ENCODE measurements around the gene COX4I2.

Gene COX4I2

GRCh38 chr20:31662372-31662854 is 24.7 kb downstream of the COX4I2 start:
- H3K9me3 ChIP-seq (ENCODE audit: control insufficient read depth, insufficient read depth, low read depth, low read length) = no peaks in the 10 kb centered on the region
- no peak overlapping the region for H3K27ac ChIP-seq (ENCODE audit: extremely low read depth, low read depth, low read length)
- TF ChIP-seq HOXC10 (CRISPR knock-in tag; IDR thresholded peaks at IDR 0.05) = no peak
- no peak for TF ChIP-seq KLF16 (tag by site-specific recombination; IDR thresholded peaks at IDR 0.05)
- TF ChIP-seq BCL11A (tag by site-specific recombination; IDR thresholded peaks at IDR 0.05; ENCODE audit: low read depth) = no peak
- TF ChIP-seq ZNF529 (tag by site-specific recombination; IDR thresholded peaks at IDR 0.05; ENCODE audit: insufficient replicate concordance) = no peak
- no peak for TF ChIP-seq ZNF10 (tag by site-specific recombination; IDR thresholded peaks at IDR 0.05)
- TF ChIP-seq ZNF791 (tag by site-specific recombination; IDR thresholded peaks at IDR 0.05) = no peak
- no peak for TF ChIP-seq TSHZ1 (tag by site-specific recombination; IDR thresholded peaks at IDR 0.05; ENCODE audit: borderline replicate concordance)
- no peak for TF ChIP-seq SP7 (tag by site-specific recombination; IDR thresholded peaks at IDR 0.05)
- TF ChIP-seq RBAK (tag by site-specific recombination; IDR thresholded peaks at IDR 0.05) = no peak
- TF ChIP-seq, protein P1, sequence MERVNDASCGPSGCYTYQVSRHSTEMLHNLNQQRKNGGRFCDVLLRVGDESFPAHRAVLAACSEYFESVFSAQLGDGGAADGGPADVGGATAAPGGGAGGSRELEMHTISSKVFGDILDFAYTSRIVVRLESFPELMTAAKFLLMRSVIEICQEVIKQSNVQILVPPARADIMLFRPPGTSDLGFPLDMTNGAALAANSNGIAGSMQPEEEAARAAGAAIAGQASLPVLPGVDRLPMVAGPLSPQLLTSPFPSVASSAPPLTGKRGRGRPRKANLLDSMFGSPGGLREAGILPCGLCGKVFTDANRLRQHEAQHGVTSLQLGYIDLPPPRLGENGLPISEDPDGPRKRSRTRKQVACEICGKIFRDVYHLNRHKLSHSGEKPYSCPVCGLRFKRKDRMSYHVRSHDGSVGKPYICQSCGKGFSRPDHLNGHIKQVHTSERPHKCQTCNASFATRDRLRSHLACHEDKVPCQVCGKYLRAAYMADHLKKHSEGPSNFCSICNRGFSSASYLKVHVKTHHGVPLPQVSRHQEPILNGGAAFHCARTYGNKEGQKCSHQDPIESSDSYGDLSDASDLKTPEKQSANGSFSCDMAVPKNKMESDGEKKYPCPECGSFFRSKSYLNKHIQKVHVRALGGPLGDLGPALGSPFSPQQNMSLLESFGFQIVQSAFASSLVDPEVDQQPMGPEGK (tag by site-specific recombination; IDR thresholded peaks at IDR 0.05) = no peak
- no peak for TF ChIP-seq ZNF658 (tag by site-specific recombination; IDR thresholded peaks at IDR 0.05)
- TF ChIP-seq SCRT1 (tag by site-specific recombination; IDR thresholded peaks at IDR 0.05; ENCODE audit: borderline replicate concordance) = no peak
- TF ChIP-seq BCL11B (tag by site-specific recombination; IDR thresholded peaks at IDR 0.05; ENCODE audit: low read depth) = no peak
- TF ChIP-seq ZNF266 (tag by site-specific recombination; IDR thresholded peaks at IDR 0.05; ENCODE audit: low read depth) = no peak
- no peak for TF ChIP-seq ZNF174 (tag by site-specific recombination; IDR thresholded peaks at IDR 0.05)
- TF ChIP-seq SP2 (tag by site-specific recombination; IDR thresholded peaks at IDR 0.05) = no peak
- no peak for TF ChIP-seq ZNF639 (tag by site-specific recombination; IDR thresholded peaks at IDR 0.05)
- POLR2A ChIA-PET = interaction anchor here (0.5 to 4.1 kb wide), 5 partner anchors 37 to 123 kb away, joined by 3 to 98 read pairs (median 6); partner anchors contain the start of genes BCL2L1 and TPX2
- H3K4me3 ChIP-seq (ENCODE audit: low read depth, low read length) = no peak overlapping the region
- H3K36me3 ChIP-seq (ENCODE audit: control insufficient read depth in 2 of 2, insufficient read depth in 1 of 2, low read length in 2 of 2) = peaks cover 0 to 7% of the 10 kb centered on the region in 2 experiments; a peak in 1 of 3 replicates
- CTCF ChIA-PET = interaction anchor here (0.6 to 6.8 kb wide), 31 partner anchors 8 to 160 kb away, joined by 3 to 303 read pairs (median 6); partner anchors contain the start of genes BCL2L1 and TPX2
- H3K4me1 ChIP-seq (ENCODE audit: control insufficient read depth, insufficient read depth, low read length) = no peaks in the 10 kb centered on the region

DNA sequence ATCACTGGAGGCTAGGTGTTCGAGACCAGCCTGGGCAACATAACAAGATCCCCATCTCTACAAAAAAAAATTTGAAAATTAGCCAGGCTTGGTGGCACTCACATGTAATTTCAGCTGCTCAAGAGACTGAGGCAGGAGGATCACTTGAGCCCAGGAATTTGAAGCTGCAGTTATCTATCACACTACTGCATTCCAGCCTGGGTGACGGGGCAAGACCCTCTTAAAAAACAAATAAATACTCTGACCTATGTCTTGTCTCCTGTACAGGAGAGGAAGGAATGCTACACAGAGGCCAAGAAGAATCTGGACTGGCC is 25.8 kb downstream of the COX4I2 start:
- Histone ChIP-seq H3K27ac (ENCODE audit: extremely low read depth, low read depth, low read length) (no peak overlapping the region), H3K4me1 (ENCODE audit: control insufficient read depth, insufficient read depth, low read length) (no peaks in the 10 kb centered on the region), H3K36me3 (ENCODE audit: control insufficient read depth in 2 of 2, insufficient read depth in 1 of 2, low read length in 2 of 2) (peaks cover 0 to 7% of the 10 kb centered on the region in 2 experiments; a peak in 1 of 3 replicates), H3K9me3 (ENCODE audit: control insufficient read depth, insufficient read depth, low read depth, low read length) (no peaks in the 10 kb centered on the region), H3K4me3 (ENCODE audit: low read depth, low read length) (no peak overlapping the region)
- ChIA-PET CTCF (interaction anchor here (0.6 to 6.8 kb wide), 5 partner anchors 29 to 631 kb away, joined by 3 to 303 read pairs (median 3); partner anchors contain the start of gene BCL2L1), POLR2A (interaction anchor here (1.2 to 2.0 kb wide), 3 partner anchors 52 to 75 kb away, joined by 3 to 22 read pairs (median 4); partner anchors contain the start of genes BCL2L1 and TPX2)
- TF ChIP-seq ZNF433 (tag by site-specific recombination; IDR thresholded peaks at IDR 0.05; ENCODE audit: low read depth) (no peak), IKZF3 (tag by site-specific recombination; IDR thresholded peaks at IDR 0.05) (no peak), ZNF555 (tag by site-specific recombination; conservative IDR thresholded peaks at IDR 0.05) (no peak), ZNF239 (tag by site-specific recombination; IDR thresholded peaks at IDR 0.05) (no peak), ZNF155 (tag by site-specific recombination; IDR thresholded peaks at IDR 0.05) (no peak), ZNF629 (tag by site-specific recombination; IDR thresholded peaks at IDR 0.05) (no peak), ZBTB48 (tag by site-specific recombination; IDR thresholded peaks at IDR 0.05) (no peak), ZNF311 (tag by site-specific recombination; IDR thresholded peaks at IDR 0.05; ENCODE audit: borderline replicate concordance) (no peak), ZNF692 (tag by site-specific recombination; IDR thresholded peaks at IDR 0.05) (no peak)
